ENCODE results near the gene PLA2G12A.

Gene PLA2G12A

DNA sequence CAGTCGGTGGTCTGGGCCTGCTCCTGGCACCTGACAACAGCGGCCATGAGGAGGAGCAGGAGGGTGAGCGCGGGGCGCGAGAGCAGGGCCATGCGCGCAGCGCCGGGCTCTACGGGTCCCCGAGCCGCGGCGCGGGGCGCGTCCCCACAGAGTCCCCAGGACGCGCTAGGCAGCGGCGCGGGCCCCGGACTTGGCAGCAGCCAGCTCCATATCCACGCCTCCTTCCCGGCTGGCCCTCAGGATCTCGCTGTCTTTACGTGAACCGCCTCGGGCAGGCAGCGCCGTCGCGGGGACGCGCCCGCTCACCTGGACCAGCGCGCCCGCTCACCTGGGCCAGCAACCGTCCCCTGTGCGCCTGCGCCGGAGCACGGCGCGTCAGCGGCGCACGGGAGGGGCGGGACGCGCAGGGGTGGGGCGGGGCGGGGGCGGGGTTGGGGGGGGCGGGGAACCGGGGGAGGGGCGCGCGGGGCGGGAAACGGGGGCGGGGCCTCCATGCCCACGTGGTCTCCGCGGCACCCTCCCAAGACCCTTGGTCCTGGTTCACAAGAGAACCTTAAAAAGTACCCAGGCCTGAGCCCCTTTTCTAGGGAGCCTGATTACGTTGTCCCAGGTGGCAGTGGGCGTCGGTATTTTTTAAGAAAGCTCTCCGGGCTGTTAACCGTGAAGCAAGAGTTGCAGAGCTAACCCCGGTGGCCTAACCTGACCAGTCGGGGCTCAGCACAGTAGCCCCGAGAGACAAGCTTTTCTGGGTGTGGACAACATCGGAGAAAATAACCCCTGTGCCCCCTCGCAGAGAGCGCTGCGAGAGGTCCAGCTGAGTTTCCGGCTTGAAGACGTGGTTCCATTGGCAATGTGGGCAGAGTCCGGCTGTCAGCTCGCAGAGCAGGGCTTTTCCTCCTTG is at the start of gene PLA2G12A:
TSS of gene PLA2G12A (minus strand) at position 353 of the 901 bp plus-strand sequence. CDS start at position 92, 261 bp downstream.
- DNase-seq = peak; percentile 75

DNA sequence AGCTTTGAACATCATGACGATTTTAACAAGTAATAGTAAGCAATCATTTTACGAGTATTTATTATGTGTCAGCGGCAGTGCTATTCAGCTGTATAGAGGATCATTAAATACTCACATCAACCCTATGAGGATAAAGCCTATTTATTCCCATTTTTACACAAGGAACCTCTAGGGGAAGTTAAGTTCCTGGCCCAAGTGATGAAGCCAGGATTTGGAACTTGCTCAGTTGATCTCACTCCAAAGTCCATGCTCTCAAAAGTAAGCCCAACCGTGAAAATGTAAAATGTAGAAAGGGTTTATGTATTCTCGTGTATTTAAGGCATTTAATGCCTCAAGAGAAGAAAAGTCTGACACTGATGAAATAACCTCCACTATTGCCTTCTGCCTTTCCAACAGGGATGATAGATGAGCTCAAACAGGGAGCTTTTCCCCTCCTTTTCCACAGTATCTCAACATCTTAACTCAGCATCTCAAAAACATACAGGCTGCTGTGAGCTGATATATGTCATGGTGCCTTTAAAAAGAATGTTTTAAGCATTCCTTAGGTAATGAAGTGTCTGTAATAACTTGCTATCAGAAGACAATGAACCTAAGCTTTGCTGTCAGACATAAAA is 35.0 kb upstream of the PLA2G12A start:
- no peak for DNase-seq

DNA sequence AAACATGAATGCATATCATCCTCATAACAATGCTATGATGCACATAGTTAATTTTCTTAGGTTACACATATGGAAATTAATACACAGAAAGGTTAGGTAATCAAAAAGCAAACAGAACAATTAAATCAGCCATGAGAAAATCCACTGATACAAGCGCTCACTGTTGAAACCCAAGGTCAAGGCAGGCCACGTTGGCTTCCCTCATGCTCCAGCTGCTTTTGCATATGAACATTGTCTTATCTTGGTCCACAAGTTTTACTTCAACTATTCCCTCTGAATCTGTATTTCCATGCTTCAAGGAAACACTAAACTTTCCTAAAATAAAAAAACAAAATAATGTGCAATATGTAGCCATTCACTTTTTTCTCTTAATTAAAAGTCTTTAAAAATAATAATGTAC is 34.5 kb upstream of the PLA2G12A start:
- no peak for DNase-seq

DNA sequence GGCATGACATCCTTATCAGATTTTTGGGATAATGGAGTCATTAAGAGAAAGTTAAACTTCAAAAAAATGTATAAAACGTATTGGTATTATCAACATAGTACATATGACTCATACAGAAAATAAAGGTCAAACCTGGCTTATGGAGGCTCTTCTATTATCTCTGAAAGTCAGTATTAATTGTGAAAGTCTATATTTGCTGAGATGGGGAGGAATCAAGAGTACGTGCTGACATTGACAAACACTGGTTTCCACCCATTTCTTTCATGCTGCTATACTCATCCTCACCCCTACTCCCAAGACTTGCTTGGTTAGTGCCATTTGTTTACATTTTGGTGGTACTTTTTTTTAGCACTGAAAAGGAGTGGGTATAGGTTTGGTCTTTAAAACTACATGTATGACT is 30.8 kb upstream of the PLA2G12A start:
- no peak for DNase-seq

DNA sequence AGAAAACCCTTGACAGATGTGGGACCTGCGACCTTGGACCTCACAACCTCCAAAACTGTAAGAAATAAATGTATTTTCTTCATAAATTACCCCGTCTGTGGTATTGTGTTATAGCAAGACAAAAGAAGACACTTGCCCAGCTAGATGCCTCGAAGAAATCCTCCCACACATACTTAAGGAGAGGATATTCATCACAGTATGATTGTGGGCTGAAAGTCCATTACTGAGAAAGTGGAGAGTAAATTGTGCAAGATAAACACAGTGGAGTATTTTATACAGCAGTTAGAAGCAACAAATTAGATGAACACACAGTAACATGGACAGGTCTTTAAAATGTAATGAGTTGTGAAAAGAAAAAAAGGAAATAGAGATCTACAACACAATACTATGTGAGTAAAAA is 25.8 kb upstream of the PLA2G12A start:
- no peak for DNase-seq

DNA sequence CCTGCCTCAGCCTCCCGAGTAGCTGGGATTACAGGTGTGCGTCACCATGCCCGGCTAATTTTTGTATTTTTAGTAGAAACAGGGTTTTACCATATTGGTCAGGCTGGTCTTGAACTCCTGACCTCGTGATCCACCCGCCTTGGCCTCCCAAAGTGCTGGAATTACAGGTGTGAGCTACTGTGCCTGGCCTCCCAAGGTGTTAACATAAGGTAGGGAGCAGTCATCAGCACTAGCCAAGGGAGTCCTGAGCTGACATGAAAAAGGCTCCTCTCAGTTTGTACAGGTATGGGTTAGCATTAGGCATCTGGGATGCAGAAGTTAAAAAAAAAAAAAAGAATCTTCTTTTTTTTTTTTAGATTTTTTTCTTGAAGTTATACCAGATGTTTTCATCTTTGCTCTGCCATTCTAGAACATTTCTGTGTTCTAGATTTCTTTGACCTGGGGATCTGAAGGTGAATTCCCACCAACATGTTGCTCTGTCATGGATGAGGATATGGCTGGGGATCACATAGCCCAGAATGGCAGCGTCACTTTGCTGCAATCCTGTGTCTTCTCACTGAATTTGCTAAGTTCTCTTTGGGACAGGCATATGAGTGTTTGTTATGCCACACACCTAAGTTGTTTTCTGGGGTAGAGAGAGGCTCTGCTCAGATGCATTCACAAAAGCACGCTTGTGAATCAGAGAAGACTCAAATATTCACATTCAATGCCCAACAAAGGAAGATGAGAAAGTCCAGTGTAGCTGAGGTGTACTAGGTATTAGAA is 24.4 kb upstream of the PLA2G12A start:
- DNase-seq = no peak

DNA sequence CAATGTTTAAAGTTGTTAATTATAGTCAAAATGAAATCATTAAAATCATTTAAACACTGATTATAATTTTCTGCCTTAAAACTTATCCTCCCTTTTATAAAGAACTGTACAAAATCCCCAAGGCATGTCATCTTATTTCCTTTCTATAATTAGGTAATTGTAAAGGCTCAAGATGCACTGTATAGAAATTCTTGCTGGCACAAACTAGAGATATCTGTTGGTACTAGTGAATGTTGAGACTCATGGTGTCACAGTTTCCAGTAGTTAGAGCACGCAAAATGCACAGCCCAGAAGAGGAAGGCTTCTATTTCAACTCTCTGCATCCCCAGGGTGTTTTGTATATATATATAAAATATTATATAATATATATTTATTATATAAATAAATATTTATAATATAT is 22.7 kb upstream of the PLA2G12A start:
- DNase-seq = no peak

DNA sequence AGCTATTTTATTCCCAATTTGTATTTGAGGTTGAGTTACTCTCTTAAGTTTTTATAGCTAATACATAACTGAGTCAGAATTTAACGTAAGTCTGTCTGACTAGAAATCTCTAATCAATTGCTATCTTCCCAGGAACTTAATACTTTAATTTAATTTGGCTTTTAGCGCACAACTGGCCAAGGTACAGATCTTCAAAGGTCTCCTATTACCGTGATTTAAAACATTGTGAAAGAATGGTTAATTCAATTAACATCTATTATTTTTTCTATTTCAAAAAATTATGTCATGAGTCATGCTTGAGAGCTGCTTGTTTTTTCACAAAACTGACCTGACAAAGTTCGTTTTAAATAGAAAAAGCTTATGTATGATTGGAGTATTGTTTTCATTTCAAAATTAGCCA is 22.0 kb upstream of the PLA2G12A start:
- no peak for DNase-seq

DNA sequence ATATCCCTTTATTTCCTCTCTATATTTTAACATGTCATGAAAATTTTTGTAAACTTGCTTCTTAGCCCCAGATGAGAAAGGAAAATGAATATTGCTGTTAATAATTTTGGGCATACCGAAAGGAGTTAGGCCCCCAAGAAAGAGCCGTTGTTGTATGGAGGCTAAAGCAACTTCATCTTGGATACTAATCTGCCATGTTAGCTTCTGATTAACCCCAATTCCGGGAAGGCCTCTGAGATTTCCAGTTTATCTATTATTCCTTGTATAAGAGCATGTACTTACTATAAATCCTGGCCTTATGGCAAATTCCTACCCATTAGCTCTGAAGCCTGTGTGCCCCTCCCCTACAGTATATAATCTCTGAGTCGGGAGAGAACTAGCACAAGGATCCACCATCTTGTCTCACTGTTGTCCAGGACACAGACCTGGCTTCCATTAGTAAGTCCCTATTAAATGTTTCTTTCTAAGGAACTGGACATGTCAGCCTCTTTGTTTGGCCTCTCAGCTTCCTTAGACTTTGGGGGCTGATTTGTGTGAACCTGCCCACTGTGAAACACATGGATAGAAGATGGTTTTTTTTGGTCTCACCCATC is 20.9 kb upstream of the PLA2G12A start:
- DNase-seq = no peak

DNA sequence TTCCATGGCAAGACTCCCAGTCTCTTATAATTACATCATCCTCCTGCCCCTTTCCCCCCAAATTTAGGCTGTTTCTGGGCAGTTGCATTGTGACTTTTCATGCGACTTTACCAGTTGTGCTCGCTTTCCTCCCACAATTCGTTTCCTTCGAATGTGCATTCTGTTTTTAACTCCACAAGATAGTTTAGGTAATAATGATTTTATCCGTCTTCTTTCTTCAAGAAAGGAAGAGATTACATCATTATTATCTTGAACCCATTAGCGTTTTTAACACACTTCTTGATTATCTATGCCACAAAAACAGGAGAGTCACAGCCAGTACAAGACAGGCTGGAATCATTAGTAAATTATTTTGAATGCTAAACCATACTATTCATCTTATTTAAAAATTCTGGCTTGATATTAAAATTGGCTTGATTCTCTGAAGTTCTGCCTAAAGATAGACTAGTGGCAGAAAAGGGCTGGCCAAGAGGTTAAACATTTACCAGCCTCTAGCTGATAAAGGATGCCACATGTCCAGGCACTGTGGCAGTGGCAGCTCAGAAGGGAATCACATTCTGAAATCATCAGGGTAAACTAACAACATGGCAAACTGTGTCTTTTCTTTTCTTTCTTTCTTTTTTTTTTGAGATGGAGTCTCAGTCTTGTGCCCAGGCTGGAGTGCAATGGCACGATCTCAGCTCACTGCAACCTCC is 19.7 kb upstream of the PLA2G12A start:
- DNase-seq = no peak

DNA sequence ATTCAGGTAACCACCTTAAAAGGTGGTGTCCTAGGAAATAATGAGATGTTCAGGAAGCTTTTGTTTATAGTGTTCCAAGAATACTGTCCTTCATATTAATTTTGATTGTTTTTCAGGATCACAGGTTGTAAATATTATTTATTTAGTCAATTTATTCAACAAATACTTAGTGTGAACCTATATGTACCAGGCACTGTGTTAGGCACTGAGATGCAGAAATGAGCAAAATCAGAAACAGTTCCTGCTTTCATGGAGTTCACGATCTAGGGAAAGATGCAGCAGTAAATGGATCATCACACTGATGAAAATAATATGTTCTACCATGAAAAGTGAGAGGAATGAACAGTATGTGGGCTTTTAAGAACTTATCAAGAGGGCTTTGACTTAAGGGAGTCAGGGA is 18.2 kb upstream of the PLA2G12A start:
- no peak for DNase-seq

DNA sequence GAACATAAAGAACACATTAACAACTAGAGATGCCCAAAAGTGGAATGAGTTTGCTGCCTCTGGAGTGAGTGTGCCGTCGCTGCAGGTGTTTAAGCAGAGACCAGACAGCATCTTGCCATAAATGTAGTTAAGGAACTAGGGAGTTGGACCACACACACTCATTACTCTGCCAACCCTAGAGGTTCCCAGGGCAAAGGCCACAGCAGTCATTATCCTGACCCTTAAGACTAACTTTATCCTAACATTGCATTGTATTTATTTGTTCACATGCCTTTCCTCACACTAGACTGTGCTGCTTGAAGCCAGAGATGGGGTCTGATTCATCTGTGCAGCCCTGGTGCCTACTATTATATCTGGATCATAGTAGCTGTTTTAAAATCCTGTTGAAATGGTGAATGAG is 16.9 kb upstream of the PLA2G12A start:
- no peak for DNase-seq

DNA sequence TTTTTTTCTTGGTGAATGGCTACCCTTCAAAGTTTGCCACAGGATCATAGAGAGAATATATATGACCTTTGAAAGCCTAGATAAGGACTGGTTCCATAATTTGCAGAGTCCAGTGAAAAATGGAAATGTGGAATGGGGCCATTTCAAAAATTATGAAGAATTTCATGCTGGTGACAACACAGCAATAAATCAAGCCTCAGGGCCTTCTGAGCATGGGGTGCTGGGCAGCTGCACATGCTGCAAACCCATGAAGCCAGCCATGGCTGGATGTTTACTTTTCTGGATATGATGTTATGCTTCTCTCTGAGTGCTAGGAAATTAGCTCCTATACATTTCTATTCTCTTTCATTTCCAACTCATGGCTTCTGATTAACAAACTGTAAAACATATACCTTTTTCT is 16.0 kb upstream of the PLA2G12A start:
- no peak for DNase-seq

DNA sequence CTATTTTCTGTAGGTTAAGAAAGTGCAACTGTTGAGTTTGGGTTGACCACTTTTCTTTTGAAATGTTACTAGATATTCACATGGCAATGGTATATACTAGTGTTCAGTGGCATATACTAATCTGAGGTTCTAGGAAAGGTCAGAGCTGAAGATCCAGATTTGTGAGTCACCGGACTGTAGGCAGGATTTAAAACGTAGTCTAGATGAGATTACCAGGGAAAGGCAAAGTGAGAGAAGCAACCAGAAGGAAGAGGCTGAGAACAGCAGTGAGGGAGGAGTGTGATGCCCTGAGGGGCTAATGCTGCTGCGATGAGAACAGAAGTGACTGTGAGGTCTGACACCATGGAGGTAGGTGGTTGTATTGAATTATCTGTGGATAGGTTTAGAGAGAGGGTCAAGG is 9.7 kb upstream of the PLA2G12A start:
- DNase-seq = no peak

DNA sequence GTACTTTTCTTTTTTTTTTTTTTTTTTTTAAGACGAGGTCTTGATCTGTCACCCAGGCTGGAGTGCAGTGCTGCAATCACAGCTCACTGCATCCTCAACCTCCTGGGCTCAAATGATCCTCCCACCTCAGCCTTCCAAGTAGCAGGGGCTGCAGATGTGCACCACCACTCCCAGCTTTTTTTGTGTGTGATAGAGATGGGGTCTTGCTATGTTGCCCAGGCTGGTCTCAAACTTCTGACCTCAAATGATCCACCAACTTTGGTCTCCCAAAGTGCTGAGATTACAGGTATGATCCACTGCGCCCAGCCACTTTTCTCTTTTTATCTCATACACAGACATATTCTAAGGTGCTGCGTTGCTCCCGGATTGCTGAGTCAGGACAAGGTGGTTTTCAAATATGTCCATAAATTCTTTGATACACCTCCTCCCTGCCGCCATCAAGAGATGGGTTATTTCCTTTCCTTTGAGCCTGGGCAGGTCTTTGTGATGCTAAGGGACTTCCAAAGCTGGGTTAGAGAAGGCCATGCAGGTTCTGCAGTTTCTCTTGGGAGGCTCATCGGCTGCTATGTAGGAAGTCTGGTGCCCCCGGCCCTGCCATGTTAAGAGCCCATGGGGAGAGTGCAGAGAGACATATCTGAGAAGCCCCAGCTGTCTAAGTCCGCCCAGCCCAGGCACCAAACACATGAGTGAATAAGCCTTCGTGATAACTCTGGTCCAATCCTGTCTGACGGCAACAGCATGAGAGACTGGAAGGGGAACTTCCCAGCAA is 8.4 kb upstream of the PLA2G12A start:
- DNase-seq = no peak

DNA sequence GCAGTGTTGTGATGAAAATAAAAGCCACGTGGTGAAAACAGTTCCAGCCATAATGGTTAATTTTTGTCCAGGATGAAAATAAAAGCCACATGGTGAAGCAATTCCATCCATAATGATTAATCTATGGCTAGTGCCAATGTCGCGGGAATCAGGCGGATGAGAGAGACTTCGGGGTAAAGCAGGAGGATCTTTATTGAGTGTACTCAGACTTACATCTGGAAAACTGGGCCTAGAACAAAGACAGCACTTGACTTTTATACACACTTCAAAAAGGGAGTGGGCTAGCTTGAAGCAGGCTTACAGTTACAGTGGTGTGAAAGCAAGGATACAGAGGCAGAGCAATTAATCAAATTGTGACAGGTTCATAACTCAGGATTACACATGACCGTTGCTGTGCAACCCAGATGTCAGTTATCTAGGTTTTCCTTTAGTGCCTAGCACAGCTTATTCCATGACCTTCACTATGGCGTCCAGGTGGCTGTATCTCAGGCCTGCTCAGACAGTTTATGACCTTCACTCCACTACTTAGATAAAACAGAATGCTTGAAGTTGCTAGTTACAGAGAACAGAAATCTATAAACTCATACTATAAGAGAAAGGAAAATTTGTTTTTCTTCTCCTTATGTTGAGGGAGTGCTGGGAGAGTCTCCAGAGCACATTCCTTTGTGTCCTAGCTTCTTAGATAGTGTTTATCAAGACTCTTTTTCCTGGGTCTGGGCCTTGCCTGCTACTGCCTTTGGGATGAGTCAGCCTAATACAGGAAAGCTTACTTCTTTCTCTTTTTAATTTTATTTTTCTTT is 5.9 kb upstream of the PLA2G12A start:
- DNase-seq = no peak

DNA sequence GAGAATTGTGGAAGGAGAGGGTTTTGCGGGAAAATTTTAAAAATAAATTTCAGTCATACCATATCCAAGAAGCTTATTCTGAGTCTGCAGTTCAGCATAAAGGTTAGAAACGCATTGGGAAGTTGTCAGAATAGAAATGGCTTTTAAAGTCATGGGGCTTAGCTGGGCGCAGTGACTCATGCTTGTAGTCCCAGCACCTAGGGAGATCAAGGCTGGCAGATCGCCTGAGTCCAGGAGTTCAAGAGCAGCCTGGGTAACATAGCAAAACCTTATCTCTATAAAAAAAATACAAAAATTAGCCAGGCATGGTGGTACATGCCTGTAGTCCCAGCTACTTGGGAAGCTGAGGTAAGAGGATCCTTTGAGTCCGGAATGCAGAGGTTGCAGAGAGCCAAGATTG is 3.9 kb upstream of the PLA2G12A start:
- no peak for DNase-seq

DNA sequence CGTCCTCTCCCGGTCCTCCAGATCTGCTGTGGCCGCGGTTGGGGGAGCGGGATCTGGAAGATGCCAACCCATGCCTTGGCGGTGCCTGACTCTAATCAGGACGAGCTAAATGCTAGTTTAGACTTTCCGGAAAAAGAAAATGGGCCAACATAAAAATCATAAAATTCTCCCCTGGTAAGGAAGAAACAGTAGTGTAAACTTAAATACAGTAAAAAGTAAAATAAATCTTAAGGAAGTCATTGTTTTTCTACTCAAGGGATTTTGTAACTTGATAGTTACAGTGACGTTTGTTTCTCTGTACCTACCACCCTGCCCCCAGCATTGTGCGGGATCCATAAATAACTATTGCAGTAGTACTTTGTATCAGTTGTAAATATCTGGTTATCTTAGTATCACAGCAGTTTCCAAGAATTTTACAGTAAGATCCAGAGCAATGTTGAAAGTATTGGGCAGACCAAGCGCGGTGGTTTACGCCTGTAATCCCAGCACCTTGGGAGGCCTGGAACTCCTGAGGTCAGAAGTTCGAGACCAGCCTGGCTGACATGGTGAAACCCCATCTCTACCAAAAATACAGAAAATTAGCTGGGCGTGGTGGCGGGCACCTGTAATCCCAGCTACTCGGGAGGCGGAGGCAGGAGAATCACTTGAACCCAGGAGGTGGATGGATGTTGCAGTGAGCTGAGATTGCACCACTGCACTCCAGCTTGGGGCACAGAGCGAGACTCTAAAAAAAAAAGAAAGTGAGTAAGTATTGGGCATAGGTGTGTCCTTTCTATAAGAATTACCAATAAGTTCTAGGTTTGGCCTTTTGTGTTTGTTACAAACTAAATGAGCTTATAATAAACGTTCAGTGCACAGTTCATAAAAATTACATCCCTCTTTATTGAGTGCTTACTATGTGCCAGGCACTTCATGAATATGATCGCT is 1.0 kb upstream of the PLA2G12A start:
- DNase-seq = no peak

DNA sequence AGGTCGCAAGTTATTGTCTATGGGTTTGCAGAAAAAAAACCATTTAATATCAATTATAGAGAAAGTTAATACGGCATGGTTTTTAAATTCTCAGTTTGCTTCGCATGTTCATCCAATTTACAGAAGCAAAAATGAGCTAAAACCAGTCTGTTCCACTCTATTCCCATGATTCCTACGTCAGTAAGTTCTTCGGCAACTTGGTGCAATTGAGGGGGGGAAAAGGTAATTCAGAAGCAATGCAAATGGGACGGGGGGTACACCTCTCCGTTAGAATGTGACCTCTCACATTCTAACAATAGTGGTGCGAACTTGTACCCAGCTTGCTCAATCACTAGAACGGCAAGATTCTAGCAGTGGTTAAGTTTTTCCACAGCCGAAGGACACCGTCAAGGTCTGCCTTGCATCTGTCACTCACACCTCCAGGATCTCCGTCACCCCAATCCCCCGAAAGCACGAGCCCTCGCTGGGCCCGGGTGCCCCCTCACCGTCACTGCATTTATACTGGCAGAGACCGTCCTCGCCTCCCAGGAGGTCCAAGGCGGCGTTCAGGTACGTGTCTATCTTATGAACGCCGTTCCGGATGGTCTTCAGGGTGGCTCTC is 653 bp downstream of the PLA2G12A start:
- DNase-seq = no peak
